Ovary (tissue), 3 donors: Measurements from ENCODE around the gene MAFF.

Source experiments
- EP300 ChIP-seq: sonication (generic); formaldehyde crosslinking; IDR thresholded peaks from one replicate; pipeline ENCODE4 v1.6.1; 2017; ENCODE audit warnings: antibody characterized with exemption
- POLR2A ChIP-seq: fragments of 450-650 bp; IDR thresholded peaks from one replicate; pipeline ENCODE4 v1.6.1; 2017; ENCODE audit warnings: antibody characterized with exemption, mild to moderate bottlenecking, moderate library complexity
- TF ChIP-seq, protein P1 (sequence below), 3 donors: fragments of 450-650 bp in 2 of 3; fragments of 200-600 bp in 1 of 3; IDR thresholded peaks; one replicate each; pipeline versions ENCODE4 v1.5.1 to v1.8.0; 2016 to 2022; ENCODE audit warnings: antibody characterized with exemption in 3 of 3, mild to moderate bottlenecking in 1 of 3
- donor health status: DM: no; HTN: no; CAD: no.

DNA sequence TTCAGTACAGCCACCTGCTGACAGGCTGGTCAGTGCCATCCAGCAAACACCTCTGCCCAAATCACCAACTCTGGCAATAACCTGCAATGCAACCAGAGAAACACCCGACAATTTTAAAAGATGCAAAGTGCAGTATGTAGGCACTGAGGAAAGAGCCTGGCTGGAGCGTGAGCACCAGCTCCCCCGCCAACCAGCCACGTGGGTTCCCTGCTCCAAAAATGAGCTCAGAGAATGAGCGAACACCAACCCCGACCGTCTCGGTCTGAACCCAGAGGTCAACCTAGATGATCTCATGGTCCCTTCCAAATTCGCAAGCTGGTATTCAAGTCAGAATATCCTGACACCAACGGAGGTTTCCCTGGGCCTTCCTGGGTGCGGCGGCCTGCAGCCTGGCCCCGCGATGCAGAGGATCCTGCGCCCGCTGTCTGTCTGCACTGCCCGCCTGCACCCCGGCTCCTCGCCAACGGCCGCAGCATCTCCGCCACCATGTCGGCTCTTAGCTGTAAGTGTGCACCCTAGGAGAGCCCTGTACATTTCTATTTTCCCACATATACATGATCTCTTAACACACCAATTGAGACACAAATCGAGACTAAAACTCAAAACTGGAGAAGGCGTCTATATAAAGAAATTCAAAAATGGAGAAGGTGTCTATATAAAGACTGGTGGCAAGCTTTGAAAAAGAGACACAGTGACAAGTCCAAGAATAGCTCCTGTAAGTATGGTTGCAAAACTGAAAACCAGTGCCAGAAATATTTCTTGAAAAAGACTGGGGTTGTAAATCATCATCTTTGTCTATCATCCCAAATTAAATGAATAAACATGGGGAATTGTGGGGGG, 48.2 kb downstream of the MAFF start:
- TF ChIP-seq, protein P1, sequence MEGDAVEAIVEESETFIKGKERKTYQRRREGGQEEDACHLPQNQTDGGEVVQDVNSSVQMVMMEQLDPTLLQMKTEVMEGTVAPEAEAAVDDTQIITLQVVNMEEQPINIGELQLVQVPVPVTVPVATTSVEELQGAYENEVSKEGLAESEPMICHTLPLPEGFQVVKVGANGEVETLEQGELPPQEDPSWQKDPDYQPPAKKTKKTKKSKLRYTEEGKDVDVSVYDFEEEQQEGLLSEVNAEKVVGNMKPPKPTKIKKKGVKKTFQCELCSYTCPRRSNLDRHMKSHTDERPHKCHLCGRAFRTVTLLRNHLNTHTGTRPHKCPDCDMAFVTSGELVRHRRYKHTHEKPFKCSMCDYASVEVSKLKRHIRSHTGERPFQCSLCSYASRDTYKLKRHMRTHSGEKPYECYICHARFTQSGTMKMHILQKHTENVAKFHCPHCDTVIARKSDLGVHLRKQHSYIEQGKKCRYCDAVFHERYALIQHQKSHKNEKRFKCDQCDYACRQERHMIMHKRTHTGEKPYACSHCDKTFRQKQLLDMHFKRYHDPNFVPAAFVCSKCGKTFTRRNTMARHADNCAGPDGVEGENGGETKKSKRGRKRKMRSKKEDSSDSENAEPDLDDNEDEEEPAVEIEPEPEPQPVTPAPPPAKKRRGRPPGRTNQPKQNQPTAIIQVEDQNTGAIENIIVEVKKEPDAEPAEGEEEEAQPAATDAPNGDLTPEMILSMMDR (IDR thresholded peaks at IDR 0.05): no peak
- TF ChIP-seq EP300: no peak
- no peak for TF ChIP-seq POLR2A
